PFSK-1 (cell line): Measurements from ENCODE around the gene ATP13A3.

ENCODE experiments used
- FOXP2 ChIP-seq: optimal IDR thresholded peaks from 2 replicates; pipeline ENCODE3; 2011; ENCODE audit warnings: borderline replicate concordance, control low read depth, inconsistent platforms; ENCODE audit not compliant: insufficient read depth; ENCODE audit errors: extremely low read length, extremely low read depth
- REST ChIP-seq, 2 experiments: IDR thresholded peaks; 2 replicates each; pipeline versions ENCODE4 v1.6.1 to v1.8.0; 2011 to 2012; ENCODE audit warnings: low read depth in 2 of 2, low read length in 2 of 2, control low read depth in 1 of 2, inconsistent platforms in 1 of 2, mild to moderate bottlenecking in 1 of 2, moderate library complexity in 1 of 2; ENCODE audit not compliant: insufficient read depth in 1 of 2

GRCh38 chr3:194389269-194389668, 97.5 kb downstream of the ATP13A3 start:
- TF ChIP-seq REST (IDR thresholded peaks at IDR 0.05; ENCODE audit: insufficient read depth in 1 of 2, low read depth in 2 of 2, low read length in 2 of 2) = no peak
- no peak for TF ChIP-seq FOXP2
